HL-60 (cell line): ENCODE measurements around the gene EP300.

Experiments
- CTCF ChIP-seq: IDR thresholded peaks from one replicate; pipeline ENCODE4 v1.5.1; 2011; ENCODE audit warnings: low read length, control low read depth, inconsistent platforms; ENCODE audit not compliant: insufficient read depth
- GABPA ChIP-seq: IDR thresholded peaks from 2 replicates; pipeline ENCODE4 v1.6.1; 2012; ENCODE audit warnings: low read depth
- POLR2AphosphoS5 ChIP-seq: IDR thresholded peaks from 2 replicates; pipeline ENCODE4 v1.6.1; 2012; ENCODE audit warnings: low read depth

- TF ChIP-seq CTCF (no peak), POLR2AphosphoS5 (peak; percentile 60; the same call in 1 of the 2 replicates), GABPA (no peak)
Observed at GRCh38 chr22:41092023-41092817, at the start of gene EP300.
